ENCODE data around the gene SH2D4B. TPM values are rescaled to one million over a fixed set of nuclear protein-coding genes. Genes with fewer than 3 reads are reported as not detected.

Gene SH2D4B
- total RNA-seq, 2 experiments from 2014 or later = 0.16 to 0.31 TPM

DNA sequence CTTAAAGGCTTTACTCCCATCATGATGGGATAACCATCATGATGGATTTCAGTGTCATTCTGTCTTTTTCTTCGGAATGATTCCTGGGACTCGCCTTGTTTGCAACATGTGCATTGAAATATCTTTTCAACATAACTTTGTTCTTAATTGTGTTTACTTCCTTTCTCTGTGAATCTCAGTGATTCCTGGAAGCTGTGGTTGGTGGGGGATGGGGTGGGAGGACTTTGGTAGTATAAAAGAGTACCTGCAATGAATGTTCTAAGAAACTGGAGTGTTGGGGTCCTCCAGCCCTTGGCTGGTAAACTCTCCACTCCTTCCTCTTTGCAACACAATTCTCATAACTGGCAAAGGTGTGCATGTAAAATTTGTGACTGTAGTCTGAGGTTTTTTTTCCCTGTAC is 11.5 kb upstream of the SH2D4B start:
- intact Hi-C loops (cut with DNase I, micrococcal nuclease) = no loop called here

DNA sequence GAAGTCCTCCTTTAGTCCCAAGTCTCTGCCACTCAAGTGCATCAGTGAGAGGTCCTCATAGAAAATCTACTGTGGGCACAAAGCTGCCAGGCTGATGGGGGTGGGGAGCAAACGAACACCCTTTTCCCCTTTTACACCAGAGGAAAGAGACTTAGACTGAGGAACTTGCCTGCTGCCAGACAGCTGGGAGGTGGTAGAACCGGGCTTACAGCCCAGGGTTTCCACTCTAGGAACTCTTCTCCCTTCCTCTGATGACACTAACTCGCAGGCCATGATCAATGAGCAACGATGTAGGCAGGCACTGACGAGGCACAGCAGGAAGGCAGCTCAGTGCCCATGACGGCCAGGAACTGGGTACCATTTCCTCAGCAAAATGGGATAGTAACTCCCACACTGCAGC is 11.0 kb upstream of the SH2D4B start:
- H3K27ac ChIP-seq (ENCODE audit: low read depth in 1 of 2, low read length in 2 of 2) = peak overlapping the region; percentile 41 to 44
- POLR2A ChIA-PET = interaction anchor here (0.9 to 2.2 kb wide), 5 partner anchors 14 to 68 kb away, joined by 3 to 6 read pairs (median 5); no protein-coding TSS in a partner anchor
- intact Hi-C loops (cut with DNase I, micrococcal nuclease) = no loop called here

More for the DNA sequence above, 11.5 kb upstream of the SH2D4B start:
- TF ChIP-seq, protein P1, sequence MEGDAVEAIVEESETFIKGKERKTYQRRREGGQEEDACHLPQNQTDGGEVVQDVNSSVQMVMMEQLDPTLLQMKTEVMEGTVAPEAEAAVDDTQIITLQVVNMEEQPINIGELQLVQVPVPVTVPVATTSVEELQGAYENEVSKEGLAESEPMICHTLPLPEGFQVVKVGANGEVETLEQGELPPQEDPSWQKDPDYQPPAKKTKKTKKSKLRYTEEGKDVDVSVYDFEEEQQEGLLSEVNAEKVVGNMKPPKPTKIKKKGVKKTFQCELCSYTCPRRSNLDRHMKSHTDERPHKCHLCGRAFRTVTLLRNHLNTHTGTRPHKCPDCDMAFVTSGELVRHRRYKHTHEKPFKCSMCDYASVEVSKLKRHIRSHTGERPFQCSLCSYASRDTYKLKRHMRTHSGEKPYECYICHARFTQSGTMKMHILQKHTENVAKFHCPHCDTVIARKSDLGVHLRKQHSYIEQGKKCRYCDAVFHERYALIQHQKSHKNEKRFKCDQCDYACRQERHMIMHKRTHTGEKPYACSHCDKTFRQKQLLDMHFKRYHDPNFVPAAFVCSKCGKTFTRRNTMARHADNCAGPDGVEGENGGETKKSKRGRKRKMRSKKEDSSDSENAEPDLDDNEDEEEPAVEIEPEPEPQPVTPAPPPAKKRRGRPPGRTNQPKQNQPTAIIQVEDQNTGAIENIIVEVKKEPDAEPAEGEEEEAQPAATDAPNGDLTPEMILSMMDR (IDR thresholded peaks at IDR 0.05) = no peak
- Mint-ChIP-seq H3K27ac (peak overlapping the region; percentile 81), H3K36me3 (ENCODE audit: low read depth) (no peaks in the 10 kb centered on the region), H3K4me1 (ENCODE audit: low read depth) (peaks cover 83% of the 10 kb centered on the region), H3K4me3 (peak overlapping the region; percentile 35), H3K27me3 (no peaks in the 10 kb centered on the region), H3K9me3 (no peaks in the 10 kb centered on the region)
- H3K4me3 ChIP-seq (ENCODE audit: low read length) = no peak overlapping the region
- peaks cover 75% of the 10 kb centered on the region for H3K4me1 ChIP-seq (ENCODE audit: insufficient read depth, low read length)
- H3K27ac ChIP-seq (ENCODE audit: low read depth in 1 of 2, low read length in 2 of 2) = peak overlapping the region; percentile 41 to 44
- ChIA-PET CTCF (interaction anchor here (1.3 to 2.0 kb wide), 2 partner anchors 10 to 21 kb away, joined by 3 to 10 read pairs; no protein-coding TSS in a partner anchor), POLR2A (interaction anchor here (0.7 to 2.2 kb wide), 6 partner anchors 11 to 60 kb away, joined by 3 to 6 read pairs (median 4); no protein-coding TSS in a partner anchor)
- no peaks in the 10 kb centered on the region for H3K27me3 ChIP-seq (ENCODE audit: control insufficient read depth in 1 of 2, insufficient read depth in 2 of 2, low read length in 2 of 2)
- H3K36me3 ChIP-seq (ENCODE audit: insufficient read depth, low read length) = peaks cover 13% of the 10 kb centered on the region
- DNase-seq (peak in 4 of 14 experiments; percentile 44 to 56 (median 52)), ATAC-seq (ENCODE audit: poor library complexity) (no peak)
- no peaks in the 10 kb centered on the region for H3K9me3 ChIP-seq (ENCODE audit: control insufficient read depth in 1 of 2, insufficient read depth in 1 of 2, low read length in 2 of 2)

DNA sequence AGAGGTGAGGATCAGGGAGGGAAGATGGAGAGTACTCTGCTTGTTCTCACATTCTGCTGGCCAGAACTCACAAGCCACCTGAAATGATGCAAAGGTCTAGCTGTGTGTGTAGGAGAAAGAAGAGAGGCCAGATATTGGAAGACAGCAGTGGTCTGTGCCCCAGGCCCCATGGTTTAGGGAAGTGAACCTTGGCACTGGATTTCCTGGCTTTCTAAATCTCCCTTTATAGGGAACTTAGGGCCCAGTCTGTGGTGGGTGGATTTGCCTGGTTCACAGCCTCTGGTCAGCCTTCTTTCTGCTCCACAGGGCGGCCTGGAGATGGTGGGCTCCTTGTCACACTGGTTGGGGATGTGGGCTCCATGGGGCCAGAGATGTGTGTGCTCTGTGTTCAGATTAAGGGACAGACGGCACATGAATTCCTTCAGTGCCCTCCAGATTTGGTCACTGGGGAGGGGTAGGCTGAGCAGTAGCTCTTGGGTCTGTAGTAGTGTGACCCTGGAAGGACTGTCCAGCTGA is 9.5 kb upstream of the SH2D4B start:
- no peaks in the 10 kb centered on the region for H3K27me3 Mint-ChIP-seq
- intact Hi-C loops (cut with DNase I, micrococcal nuclease) = no loop called here
- ATAC-seq (ENCODE audit: poor library complexity) = no peak
- CTCF ChIA-PET = interaction anchor here (2.5 kb wide), 1 partner anchor 23 kb away, joined by 8 read pairs; no protein-coding TSS in a partner anchor
- H3K27ac Mint-ChIP-seq = peak overlapping the region; percentile 89
- peak in 2 of 14 experiments; percentile 48 to 51 for DNase-seq
- TF ChIP-seq, protein P1 (IDR thresholded peaks at IDR 0.05) = no peak
- peaks cover 92% of the 10 kb centered on the region for H3K4me1 Mint-ChIP-seq (ENCODE audit: low read depth)
- H3K4me3 Mint-ChIP-seq = no peak overlapping the region
- Histone ChIP-seq H3K36me3 (ENCODE audit: insufficient read depth, low read length) (peaks cover 9% of the 10 kb centered on the region), H3K9me3 (ENCODE audit: control insufficient read depth in 1 of 2, insufficient read depth in 1 of 2, low read length in 2 of 2) (no peaks in the 10 kb centered on the region), H3K27me3 (ENCODE audit: control insufficient read depth in 1 of 2, insufficient read depth in 2 of 2, low read length in 2 of 2) (no peaks in the 10 kb centered on the region), H3K4me3 (ENCODE audit: low read length) (no peak overlapping the region), H3K4me1 (ENCODE audit: insufficient read depth, low read length) (peaks cover 86% of the 10 kb centered on the region), H3K27ac (ENCODE audit: low read depth in 1 of 2, low read length in 2 of 2) (peak overlapping the region; percentile 2 to 73)
- H3K36me3 Mint-ChIP-seq (ENCODE audit: low read depth) = no peaks in the 10 kb centered on the region
- POLR2A ChIA-PET = interaction anchor here (0.9 to 1.3 kb wide), 2 partner anchors 8 to 69 kb away, joined by 3 to 4 read pairs; no protein-coding TSS in a partner anchor
- no peaks in the 10 kb centered on the region for H3K9me3 Mint-ChIP-seq

More for the DNA sequence above, 11.0 kb upstream of the SH2D4B start:
- no peak overlapping the region for H3K4me3 ChIP-seq (ENCODE audit: low read length)
- peaks cover 12% of the 10 kb centered on the region for H3K36me3 ChIP-seq (ENCODE audit: insufficient read depth, low read length)
- Mint-ChIP-seq H3K4me1 (ENCODE audit: low read depth) (peaks cover 88% of the 10 kb centered on the region), H3K4me3 (peak overlapping the region; percentile 35), H3K9me3 (no peaks in the 10 kb centered on the region), H3K27ac (peak overlapping the region; percentile 81), H3K36me3 (ENCODE audit: low read depth) (no peaks in the 10 kb centered on the region), H3K27me3 (no peaks in the 10 kb centered on the region)
- H3K27me3 ChIP-seq (ENCODE audit: control insufficient read depth in 1 of 2, insufficient read depth in 2 of 2, low read length in 2 of 2) = no peaks in the 10 kb centered on the region
- H3K4me1 ChIP-seq (ENCODE audit: insufficient read depth, low read length) = peaks cover 78% of the 10 kb centered on the region
- TF ChIP-seq, protein P1 (IDR thresholded peaks at IDR 0.05) = no peak
- DNase-seq (peak in 3 of 14 experiments; percentile 34 to 40 (median 39)), ATAC-seq (ENCODE audit: poor library complexity) (no peak)
- CTCF ChIA-PET = interaction anchor here (1.3 to 2.5 kb wide), 2 partner anchors 10 to 21 kb away, joined by 3 to 8 read pairs; no protein-coding TSS in a partner anchor
- H3K9me3 ChIP-seq (ENCODE audit: control insufficient read depth in 1 of 2, insufficient read depth in 1 of 2, low read length in 2 of 2) = no peaks in the 10 kb centered on the region
